Activated CD4-positive, alpha-beta T cell treated with anti-CD3 and anti-CD28 coated beads for 4 hours (primary cell): ENCODE data around the gene PLCL2.

Source experiments
- DNase-seq, 2 donors: peaks; one replicate each; pipeline ENCODE4 v3.0.0-alpha.2; 2020

PLCL2 gene

DNA sequence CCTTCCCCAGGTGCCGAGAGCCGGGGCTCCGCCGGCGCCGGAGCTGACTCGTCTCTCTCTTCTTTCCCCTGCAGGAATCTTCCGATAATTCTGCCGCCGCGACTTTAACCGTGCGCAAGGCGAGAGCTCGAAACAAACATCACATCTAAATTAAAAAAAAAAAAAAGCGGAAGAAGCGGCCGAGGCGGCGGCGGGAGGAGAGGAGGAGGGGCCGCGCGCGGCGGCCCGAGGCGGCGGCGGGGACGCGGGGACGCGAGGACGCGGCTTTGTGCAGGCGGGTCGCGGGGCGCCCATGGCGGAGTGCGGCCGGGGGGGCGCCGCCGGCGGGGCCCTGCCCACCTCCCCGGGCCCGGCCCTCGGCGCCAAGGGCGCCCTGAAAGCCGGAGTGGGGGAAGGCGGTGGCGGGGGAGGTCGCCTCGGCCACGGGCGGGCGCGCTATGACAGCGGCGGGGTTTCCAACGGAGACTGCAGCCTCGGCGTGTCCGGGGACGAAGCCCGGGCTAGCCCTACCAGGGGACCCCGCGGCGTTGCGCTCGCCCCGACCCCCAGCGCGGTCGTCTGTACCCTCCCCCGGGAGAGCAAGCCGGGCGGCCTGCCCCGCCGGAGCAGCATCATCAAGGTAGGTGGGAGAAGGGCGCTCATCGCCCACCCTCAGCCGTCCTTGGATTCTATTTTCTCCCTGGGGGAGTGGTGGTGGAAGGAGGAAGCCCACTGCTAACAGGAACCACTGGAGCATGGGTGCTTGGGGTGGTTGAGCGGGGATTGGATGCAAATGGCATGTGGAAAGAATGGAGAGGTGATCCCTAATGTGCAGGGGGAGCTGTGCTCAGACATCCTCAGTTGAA is at the start of gene PLCL2:
TSS of gene PLCL2 (plus strand) at position 208 of the 845 bp plus-strand sequence. CDS start at position 293, 85 bp downstream.
- DNase-seq: peak; percentile 69 to 74

GRCh38 chr3:16836505-16837237 is 48.1 kb upstream of the PLCL2 start:
- DNase-seq: no peak

- no peak for DNase-seq
These were observed 47.2 kb upstream of the PLCL2 start for GRCh38 chr3:16837602-16838001.

DNA sequence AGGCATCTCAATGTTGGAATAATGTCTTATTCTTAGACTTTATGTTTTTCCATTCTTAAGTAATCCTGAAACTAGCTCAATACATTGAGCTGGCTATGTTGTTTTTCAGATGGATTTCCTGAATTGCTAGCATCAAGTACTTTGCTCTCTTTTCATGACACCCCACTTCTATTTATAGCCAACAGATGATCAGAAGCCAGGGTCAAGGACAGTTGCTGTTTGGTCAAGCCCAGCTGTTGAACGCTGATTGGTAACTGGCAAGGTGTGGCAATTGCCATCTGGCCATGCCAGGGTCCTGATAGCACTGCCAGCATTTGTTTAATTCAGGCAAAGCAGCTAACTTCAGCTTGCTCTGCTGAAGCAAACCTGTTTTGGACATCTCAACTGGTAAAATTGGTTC is 46.2 kb upstream of the PLCL2 start:
- no peak for DNase-seq

DNA sequence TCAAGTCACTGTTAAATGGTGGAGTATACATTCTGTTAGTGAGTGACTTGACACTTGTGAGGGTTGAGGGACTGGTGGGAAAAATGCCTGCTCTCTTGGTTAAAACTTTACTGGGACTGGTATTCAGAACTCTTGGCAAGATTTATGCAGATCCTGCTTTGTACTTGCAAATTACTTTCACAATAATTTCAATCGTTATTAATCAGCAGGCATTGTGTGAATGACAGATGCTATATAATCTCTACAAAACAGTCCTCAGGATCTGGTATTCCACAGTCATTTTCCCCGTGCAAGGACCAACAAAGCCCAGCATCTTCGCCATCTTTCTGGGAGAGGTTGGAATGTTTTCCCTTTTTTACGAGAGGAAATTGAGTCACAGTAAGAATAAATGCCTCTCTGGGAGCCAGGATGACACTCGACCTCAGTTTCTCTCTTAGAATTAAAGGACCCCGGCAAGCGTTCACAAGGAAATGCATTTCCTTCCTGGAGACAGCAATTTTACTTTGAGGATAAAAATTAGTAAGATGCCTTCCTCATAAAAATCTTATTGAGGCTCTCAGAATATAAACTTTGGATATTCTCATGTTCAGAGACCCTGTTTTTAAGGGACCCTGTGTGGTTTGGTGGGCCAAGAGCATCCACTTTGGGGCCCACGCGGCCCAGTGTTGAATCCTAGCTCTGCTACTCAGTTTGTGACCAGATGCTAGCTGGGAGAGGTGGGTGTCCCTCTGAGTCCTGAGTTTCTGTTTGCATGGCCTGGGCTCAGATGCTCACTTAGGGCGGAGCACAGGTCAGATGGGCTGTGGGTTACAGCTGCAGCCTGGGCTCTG is 45.3 kb upstream of the PLCL2 start:
- DNase-seq: no peak

DNA sequence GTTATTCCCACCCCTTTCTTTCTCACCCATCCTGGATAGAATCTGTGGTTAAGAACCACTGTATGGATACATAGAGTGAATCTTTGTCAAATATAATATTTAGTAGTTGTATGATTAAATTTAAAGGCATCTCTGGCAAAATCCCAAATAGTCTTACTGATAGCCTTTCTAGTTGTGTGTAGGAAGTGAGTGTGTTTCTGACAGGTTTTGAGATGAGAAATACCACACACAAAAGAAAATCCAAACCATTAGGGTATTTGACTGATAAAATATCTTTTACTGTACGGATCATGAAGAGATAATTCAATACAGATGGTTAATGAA is 44.7 kb upstream of the PLCL2 start:
- DNase-seq: no peak

DNA sequence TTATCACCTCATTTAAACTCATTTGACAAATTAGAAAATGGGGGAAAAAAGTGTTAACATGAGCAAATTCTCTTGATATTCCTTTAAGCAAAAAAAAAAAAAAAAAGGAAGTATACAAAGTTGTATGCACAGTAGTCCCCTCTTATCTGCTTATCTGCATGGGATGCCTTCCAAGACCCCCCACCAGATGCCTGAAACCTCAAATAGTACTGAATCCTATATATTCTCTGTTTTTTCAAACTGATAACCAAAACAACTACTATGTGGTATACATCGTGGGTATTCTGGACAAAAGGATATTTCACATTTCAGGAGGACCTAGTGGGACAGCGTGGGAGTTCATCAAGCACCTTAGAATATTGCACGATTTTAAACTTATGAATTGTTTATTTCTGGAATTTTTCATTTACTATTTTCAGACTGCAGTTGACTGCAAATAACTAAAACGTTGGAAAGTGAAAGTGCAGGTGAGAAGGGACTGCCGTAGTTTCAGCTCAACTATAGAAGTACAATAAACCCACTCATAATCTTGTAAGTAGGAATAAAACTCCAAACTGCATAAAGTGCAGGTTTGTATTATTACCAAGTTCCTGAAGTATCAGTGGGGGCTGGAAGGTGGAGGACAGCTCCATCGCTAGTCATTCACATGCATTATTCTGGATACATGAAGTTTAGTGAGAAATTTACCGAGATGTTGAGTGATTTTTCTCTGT is 43.6 kb upstream of the PLCL2 start:
- DNase-seq: no peak

- peak in 1 of 2 donors; percentile 22 for DNase-seq
These were observed 42.9 kb upstream of the PLCL2 start for GRCh38 chr3:16841904-16842271.

DNA sequence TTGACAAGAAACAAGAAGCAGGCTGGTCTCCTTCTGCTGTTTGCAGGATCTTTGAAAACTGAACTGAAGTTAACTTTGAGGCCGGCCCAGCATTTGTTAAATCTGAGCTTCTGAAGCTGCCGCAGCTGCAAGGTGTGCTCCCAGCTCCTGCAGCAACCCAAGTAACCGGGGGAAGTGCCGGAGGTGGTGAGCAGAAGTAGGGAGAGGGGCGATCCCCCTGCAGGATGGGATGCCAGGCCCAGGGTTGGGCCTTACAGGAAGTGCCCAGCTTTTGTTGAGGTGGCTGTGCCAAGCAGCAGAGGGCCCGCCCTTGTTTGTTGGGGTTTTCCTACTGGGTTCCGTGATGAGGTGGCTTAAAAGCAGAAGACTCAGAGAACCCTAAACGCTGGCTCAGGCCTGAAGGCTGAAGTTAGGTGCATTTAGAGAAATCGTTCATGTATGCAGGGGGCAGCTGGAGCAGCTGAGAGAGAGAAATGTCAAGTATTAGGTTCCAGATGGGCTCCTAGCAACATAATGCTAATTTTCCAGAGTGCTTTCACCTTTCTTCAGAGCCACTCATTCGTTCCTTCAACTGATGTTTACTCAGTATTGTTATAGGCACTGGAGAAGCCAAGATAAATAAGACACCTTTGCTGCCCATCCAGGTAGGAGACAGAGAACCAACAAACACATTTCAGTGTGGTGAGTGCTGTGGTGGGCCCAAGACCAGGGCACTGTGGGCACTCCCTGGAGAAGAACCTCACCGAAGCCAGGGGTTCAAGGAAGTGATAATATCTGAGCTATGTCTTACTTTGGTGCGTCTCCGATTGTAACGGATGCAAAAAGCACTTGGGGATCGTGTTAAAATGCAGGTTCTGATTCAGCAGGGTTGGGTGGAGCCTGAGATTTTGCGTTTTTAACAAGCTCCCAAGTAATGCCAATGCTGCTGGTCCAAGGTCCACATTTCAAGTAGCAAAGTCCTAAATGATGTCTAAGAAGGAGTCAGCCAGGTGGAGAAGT is 42.2 kb upstream of the PLCL2 start:
- peak; percentile 61 to 69 for DNase-seq

GRCh38 chr3:16844222-16844621 is 40.5 kb upstream of the PLCL2 start:
- DNase-seq: no peak

DNA sequence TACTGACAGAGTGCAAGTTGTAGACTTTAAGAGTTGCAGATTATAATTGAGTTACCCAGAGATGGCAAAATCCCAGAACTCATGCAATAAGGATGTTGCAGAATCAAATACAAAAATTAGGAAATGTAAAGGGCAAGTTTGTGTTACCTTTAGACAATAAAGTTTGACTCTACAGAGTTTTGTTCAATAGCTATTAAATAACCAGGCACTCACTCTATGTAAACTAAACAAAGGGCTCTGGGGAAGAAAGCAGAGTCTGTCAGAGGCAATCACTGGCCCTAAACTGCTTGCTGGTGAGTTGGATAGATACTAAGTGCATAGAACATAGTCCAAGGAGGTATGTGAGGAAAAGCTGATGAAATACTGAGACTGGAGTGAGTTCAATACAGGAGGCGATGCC is 40.0 kb upstream of the PLCL2 start:
- no peak for DNase-seq

- DNase-seq: no peak
These were observed 38.2 kb upstream of the PLCL2 start for GRCh38 chr3:16846373-16847080.

DNA sequence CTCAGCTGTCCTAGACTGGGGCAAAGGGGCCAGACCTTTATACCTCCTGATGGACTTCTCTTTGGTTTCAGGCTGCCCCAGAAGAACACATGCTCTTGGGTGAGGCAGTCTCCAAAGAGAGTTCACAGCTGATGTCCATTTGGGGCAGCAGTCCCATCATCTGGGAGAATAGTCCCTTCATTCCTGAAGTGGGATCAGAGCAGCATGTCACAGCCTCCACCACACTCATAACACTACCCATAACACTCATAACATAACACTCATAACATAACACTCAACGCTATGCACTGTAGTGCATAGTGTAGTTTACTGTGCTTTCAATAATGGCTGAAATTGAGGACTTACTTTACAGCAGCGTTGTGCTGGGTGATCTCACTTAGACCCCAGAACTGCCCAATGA is 36.7 kb upstream of the PLCL2 start:
- DNase-seq: no peak

GRCh38 chr3:16849229-16849628 is 35.5 kb upstream of the PLCL2 start:
- DNase-seq: peak; percentile 73 to 79

- DNase-seq: no peak
These were observed 35.0 kb upstream of the PLCL2 start for GRCh38 chr3:16849795-16850194.

DNA sequence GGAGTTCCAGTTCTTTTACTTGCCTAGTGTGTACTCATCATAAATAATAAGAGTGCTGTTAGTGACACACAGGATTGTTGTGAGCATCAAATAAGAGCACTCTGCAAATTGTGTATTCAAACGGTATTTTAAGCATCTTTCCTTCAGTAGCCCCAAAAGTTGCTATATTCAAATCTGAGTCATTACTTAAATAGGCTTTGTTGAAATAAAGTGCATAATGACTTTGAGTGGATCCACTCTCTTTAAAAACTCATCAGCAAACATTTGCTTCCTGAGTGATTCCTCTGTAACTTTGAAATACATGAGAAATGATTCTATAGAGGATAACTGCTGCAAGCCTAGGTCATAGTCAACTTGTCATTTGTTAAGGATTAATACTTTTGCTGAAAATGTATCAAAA is 29.3 kb upstream of the PLCL2 start:
- no peak for DNase-seq

- no peak for DNase-seq
These were observed 24.5 kb upstream of the PLCL2 start for GRCh38 chr3:16860234-16860633.

- DNase-seq: no peak
These were observed 23.3 kb upstream of the PLCL2 start for GRCh38 chr3:16861432-16861831.

DNA sequence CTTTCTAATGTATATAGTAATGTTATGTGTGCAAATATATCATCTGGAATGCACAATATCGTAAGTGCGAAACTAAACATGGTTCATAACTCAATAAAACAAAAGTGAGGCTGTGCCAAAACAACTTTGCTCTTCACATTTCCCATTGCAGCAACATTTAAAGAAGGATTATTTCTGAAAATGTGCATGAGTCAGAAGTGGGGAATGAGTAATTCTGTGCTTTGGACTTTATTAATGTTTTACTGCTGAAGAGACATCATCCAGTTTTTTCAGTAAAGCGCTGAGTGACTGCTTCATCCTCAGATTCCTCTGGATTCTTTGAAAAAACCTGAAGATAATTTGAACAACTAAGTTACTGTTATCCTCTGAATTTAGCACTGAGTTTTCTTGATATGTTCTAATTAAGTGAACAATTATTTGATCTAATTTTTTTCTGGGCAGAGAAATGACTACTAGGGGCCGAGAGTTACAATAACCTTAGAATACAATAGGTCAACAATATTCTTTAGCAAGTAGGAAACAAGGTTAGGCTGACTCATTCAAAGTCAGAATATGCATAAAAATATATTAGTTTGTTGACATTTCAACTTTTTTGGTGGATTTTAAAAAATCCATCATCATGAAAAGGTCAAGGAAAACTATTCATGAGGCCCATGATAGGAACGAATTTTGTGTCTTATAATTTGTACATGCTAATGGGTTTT is 20.0 kb upstream of the PLCL2 start:
- DNase-seq: no peak

- no peak for DNase-seq
These were observed 19.4 kb upstream of the PLCL2 start for GRCh38 chr3:16865335-16865734.
